Activated CD8-positive, alpha-beta T cell treated with anti-CD3 and anti-CD28 coated beads for 36 hours (primary cell): ENCODE measurements around the gene IP6K1. TPM values are rescaled to one million over a fixed set of nuclear protein-coding genes. Genes with fewer than 3 reads are reported as not detected.
"Not testable (repeated sequence)": the region's sequence is repeated elsewhere in the genome, so short reads cannot be mapped to it uniquely, and the experiment has no call there.

Experiments used
- ATAC-seq: fragments of 200-7000 bp; cut with Tn5 transposase; one replicate; pipeline ENCODE4 v1.10.0; 2021; ENCODE audit warnings: mild to moderate bottlenecking, moderate library complexity
- CTCF ChIA-PET: fragments of 350-600 bp; sonication (Branson Sonifier 250); formaldehyde crosslinking; loops from one replicate; lab custom pipeline; 2021; ENCODE audit warnings: antibody characterized with exemption; lab: Charles Lee
- POLR2A ChIA-PET: fragments of 350-600 bp; sonication (Branson Sonifier 250); formaldehyde crosslinking; loops from one replicate; lab custom pipeline; 2021; ENCODE audit warnings: antibody characterized with exemption; lab: Charles Lee
- DNase-seq: peaks from one replicate; pipeline ENCODE4 v3.0.0-alpha.2; 2020
- H3K27ac Mint-ChIP-seq: one replicate; pipeline ENCODE4 v1.8.0; 2021; ENCODE audit warnings: mild to moderate bottlenecking, mixed read lengths
- H3K27me3 Mint-ChIP-seq: one replicate; pipeline ENCODE4 v1.8.0; 2021; ENCODE audit warnings: mixed read lengths
- H3K36me3 Mint-ChIP-seq: one replicate; pipeline ENCODE4 v1.8.0; 2021; ENCODE audit warnings: low read depth, mixed read lengths
- H3K4me1 Mint-ChIP-seq: one replicate; pipeline ENCODE4 v1.8.0; 2021; ENCODE audit warnings: low read depth, mixed read lengths
- H3K4me3 Mint-ChIP-seq: one replicate; pipeline ENCODE4 v1.8.0; 2021; ENCODE audit warnings: mild to moderate bottlenecking, moderate library complexity, mixed read lengths
- H3K9me3 Mint-ChIP-seq: one replicate; pipeline ENCODE4 v1.8.0; 2021; ENCODE audit warnings: mixed read lengths
- CTCF ChIP-seq: fragments of 200-600 bp; IDR thresholded peaks from one replicate; pipeline ENCODE4 v1.8.0; 2022; ENCODE audit warnings: antibody characterized with exemption, mild to moderate bottlenecking
- intact Hi-C: fragments of 100-400 bp; cut with micrococcal nuclease; formaldehyde crosslinking; loops from one replicate; pipeline ENCODE4 v1.10.0; 2022
- total RNA-seq, 2 experiments: library from RNA; stranded (reverse); gene quantifications; one replicate each; pipeline ENCODE4 v1.2.3, GENCODE V29; 2021

The IP6K1 gene
- total RNA-seq, 2 experiments from 2014 or later = 23.5 to 24.2 TPM

GRCh38 chr3:49757197-49757596 lies 29.1 kb downstream of the IP6K1 start:
- ChIA-PET CTCF (interaction anchor here (1.5 to 1.6 kb wide), 3 partner anchors 46 to 217 kb away, joined by 4 to 8 read pairs (median 5); partner anchors contain the start of gene INKA1), POLR2A (no interaction called here)
- Mint-ChIP-seq H3K27ac (no peak overlapping the region), H3K9me3 (no peaks in the 10 kb centered on the region), H3K36me3 (peaks cover 4% of the 10 kb centered on the region), H3K4me1 (peaks cover 20% of the 10 kb centered on the region), H3K4me3 (no peak overlapping the region), H3K27me3 (no peaks in the 10 kb centered on the region)
- TF ChIP-seq CTCF = no peak
- intact Hi-C loops = no loop called here
- ATAC-seq (no peak), DNase-seq (no peak)

GRCh38 chr3:49756036-49756435 lies 30.3 kb downstream of the IP6K1 start:
- intact Hi-C loops = no loop called here
- CTCF ChIA-PET = interaction anchor here (1.0 to 1.5 kb wide), 2 partner anchors 36 to 83 kb away, joined by 3 to 4 read pairs; partner anchors contain the start of gene AMIGO3
- H3K27ac Mint-ChIP-seq = no peak overlapping the region

GRCh38 chr3:49754536-49754935 lies 31.8 kb downstream of the IP6K1 start:
- H3K36me3 Mint-ChIP-seq = peaks cover 4% of the 10 kb centered on the region
- intact Hi-C loops = no loop called here
- peaks cover 20% of the 10 kb centered on the region for H3K4me1 Mint-ChIP-seq
- TF ChIP-seq CTCF = no peak
- no peak overlapping the region for H3K27ac Mint-ChIP-seq
- ChIA-PET POLR2A (no interaction called here), CTCF (interaction anchor here (0.6 to 1.5 kb wide), 2 partner anchors 81 to 158 kb away, joined by 3 to 4 read pairs; no protein-coding TSS in a partner anchor)
- ATAC-seq = no peak
- H3K4me3 Mint-ChIP-seq = no peak overlapping the region
- no peaks in the 10 kb centered on the region for H3K9me3 Mint-ChIP-seq
- no peaks in the 10 kb centered on the region for H3K27me3 Mint-ChIP-seq
- no peak for DNase-seq

More at GRCh38 chr3:49756036-49756435, 30.3 kb downstream of the IP6K1 start:
- Mint-ChIP-seq H3K36me3 (peaks cover 4% of the 10 kb centered on the region), H3K4me3 (no peak overlapping the region), H3K27me3 (no peaks in the 10 kb centered on the region), H3K9me3 (no peaks in the 10 kb centered on the region), H3K4me1 (peaks cover 20% of the 10 kb centered on the region)
- TF ChIP-seq CTCF = no peak
- no peak for DNase-seq
- no peak for ATAC-seq
- POLR2A ChIA-PET = no interaction called here

GRCh38 chr3:49751501-49751900 lies 34.8 kb downstream of the IP6K1 start:
- DNase-seq (no peak), ATAC-seq (no peak)
- Mint-ChIP-seq H3K36me3 (peaks cover 9% of the 10 kb centered on the region), H3K4me1 (peaks cover 17% of the 10 kb centered on the region), H3K27ac (no peak overlapping the region), H3K4me3 (no peak overlapping the region), H3K27me3 (no peaks in the 10 kb centered on the region), H3K9me3 (no peaks in the 10 kb centered on the region)
- CTCF ChIA-PET = no interaction called here
- POLR2A ChIA-PET = no interaction called here
- TF ChIP-seq CTCF = no peak
- intact Hi-C loops = no loop called here

- TF ChIP-seq CTCF = no peak
- DNase-seq = no peak
- H3K9me3 Mint-ChIP-seq = no peaks in the 10 kb centered on the region
- H3K4me1 Mint-ChIP-seq = peaks cover 12% of the 10 kb centered on the region
- no peak overlapping the region for H3K27ac Mint-ChIP-seq
- peaks cover 11% of the 10 kb centered on the region for H3K36me3 Mint-ChIP-seq
- ATAC-seq = no peak
- POLR2A ChIA-PET = no interaction called here
- H3K27me3 Mint-ChIP-seq = no peaks in the 10 kb centered on the region
- H3K4me3 Mint-ChIP-seq = no peak overlapping the region
- CTCF ChIA-PET = no interaction called here
- intact Hi-C loops = no loop called here
These were observed 36.3 kb downstream of the IP6K1 start for GRCh38 chr3:49750056-49750455.

GRCh38 chr3:49748874-49749273 lies 37.5 kb downstream of the IP6K1 start:
- H3K4me3 Mint-ChIP-seq, H3K27me3 Mint-ChIP-seq, intact Hi-C loops, H3K9me3 Mint-ChIP-seq, DNase-seq, ATAC-seq, H3K27ac Mint-ChIP-seq: not testable (repeated sequence)
- Mint-ChIP-seq H3K36me3 (peaks cover 12% of the 10 kb centered on the region), H3K4me1 (peaks cover 12% of the 10 kb centered on the region)
- POLR2A ChIA-PET = interaction anchor here (0.6 kb wide), 1 partner anchor 184 kb away, joined by 3 read pairs; no protein-coding TSS in a partner anchor
- CTCF ChIA-PET = interaction anchor here (0.8 to 1.6 kb wide), 4 partner anchors 30 to 54 kb away, joined by 3 to 4 read pairs (median 3); no protein-coding TSS in a partner anchor
